HT1080 (cell line): ENCODE data around the gene MUC4. TPM values are rescaled to one million over a fixed set of nuclear protein-coding genes. Genes with fewer than 3 reads are reported as not detected.
"Not testable (repeated sequence)": the region's sequence is repeated elsewhere in the genome, so short reads cannot be mapped to it uniquely, and the experiment has no call there.

Source experiments
- DNase-seq: peaks from one replicate; pipeline ENCODE4 v3.0.0-alpha.2; 2015; ENCODE audit warnings: low read depth
- total RNA-seq: library from RNA; depleted of rRNA; stranded (reverse); fragments of >200 nt; shearing (Covaris generic); gene quantifications from 2 replicates; pipeline ENCODE4 v1.2.3, GENCODE V29; 2014

Gene MUC4
- total RNA-seq, 1 experiment from 2014 or later, result 0.26 TPM

DNA sequence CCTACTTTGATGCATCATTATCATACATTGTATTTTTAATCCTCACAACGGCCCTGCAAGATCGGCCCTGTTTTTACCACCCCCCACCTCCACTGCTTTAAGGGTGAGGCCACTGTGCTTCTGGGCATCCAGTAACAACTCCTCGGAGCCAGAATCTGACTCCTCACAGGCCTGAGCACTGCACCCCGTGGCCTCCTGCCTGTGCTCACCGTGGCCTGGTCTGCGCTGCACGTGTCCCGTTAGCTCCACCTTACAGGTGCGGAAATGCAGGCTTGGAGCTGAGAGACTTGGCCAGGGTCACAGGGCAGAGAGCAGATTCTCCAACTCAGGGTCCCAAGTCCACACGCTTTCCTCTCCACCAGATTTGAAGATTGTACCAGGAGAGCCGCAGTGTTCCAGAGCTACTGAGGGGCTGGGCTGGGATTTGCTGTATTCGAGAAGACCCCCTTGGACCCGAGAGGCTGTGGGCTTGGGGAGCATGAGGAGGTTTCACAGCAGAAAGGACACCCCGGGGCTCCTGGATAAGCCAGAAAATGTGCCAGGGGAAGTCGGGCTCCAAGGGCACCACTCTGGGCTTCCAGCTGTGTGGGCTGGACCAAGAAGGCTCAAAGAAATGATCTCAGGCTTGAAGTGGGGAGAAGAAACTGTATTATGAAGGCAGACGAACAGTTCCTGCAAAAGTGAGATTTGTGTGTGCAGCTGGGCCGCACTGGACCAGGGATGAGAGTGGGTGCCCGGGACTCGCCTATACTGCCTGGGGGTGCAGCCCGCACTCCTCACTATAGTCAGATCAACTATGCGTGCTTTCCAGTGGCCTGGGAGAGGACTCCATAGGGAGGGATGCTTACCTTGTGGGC, 89.4 kb downstream of the MUC4 start:
- not testable (repeated sequence) for DNase-seq

DNA sequence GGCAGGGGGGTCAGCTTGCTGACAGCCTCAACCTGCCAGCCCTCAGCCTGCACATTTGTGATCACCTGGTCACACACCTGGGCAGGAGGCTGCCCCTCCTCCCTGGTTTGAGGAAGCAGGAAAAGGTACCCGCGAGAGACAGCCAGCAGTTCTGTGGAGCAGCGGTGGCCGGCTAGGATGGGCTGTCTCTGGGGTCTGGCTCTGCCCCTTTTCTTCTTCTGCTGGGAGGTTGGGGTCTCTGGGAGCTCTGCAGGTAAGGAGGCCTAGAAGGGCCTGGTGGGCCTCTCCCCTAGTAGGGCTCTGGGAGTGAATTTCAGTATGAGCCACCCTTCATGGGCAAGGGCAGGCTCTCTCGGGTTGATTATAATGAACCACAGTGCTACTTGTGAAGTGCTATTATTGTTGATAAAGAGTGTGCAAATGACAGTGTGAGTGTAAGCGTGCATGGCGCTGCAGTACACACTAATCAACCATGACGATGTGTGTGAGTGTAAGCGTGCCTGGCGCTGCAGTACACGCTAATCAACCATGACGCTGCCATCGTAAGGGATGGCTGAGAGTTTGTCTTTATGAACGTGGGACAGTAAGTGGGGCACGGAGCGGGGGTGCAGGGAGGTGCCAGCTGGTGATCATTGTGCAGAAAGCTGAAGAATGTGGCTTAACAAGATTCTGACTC, 90.8 kb downstream of the MUC4 start, which contains the start of gene MUC20:
MUC20 (plus strand) TSS at position 148 of the 676 bp plus-strand sequence; CDS start at position 178, 30 bp downstream.
- DNase-seq, result not testable (repeated sequence)

DNA sequence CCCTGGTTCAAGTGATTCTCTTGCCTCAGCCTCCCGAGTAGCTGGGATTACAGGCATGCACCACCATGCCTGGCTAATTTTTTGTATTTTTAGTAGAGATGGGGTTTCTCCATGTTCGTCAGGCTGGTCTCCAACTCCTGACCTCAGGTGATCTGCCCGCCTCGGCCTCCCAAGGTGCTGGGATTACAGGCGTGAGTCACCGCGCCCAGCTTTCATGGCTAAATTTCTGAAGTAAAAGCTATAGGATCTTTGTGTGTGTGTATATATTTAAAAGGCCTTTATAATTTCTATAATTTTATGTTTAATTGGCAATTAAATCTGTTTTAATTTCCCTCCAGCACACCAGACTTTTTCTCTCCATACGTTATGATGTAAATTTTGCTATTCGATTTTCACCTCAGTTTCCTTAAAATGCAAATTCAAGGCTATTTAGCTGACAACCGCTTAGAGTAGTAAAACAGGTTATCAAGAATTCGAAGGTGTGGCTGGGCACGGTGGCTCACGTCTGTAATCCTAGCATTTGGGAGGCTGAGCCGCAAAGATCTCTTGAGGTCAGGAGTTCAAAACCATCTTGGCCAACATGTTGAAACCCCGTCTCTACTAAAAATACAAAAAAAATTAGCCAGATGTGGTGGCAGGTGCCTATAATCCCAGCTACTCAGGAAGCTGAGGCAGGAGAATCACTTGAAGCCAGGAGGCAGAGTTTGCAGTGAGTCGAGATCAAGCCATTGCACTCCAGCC, 92.0 kb downstream of the MUC4 start:
- DNase-seq, result not testable (repeated sequence)

DNA sequence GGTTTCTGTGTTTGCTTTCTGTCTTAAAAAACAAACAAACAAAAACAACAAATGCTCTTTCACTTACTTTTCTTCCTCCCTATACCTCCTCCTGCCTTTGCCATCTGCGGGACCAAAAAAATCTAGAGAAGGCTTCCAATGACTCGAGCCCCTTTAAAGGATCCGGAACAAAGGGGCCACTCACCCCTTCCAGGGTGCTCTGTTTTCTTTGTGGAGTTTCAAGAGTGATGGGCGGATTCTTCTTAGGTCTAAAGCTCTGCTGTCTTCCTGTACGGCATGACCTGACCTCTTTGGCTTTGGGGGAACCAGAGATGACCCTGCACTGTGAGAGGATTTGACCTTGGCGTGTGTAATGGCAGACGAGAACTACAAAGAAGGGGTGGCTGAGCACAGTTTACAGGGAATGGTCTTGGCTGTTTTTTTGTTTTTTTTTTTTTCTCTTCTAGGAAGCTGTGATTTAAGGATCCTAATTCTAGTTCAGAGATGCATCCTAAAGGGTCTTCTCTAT, 93.2 kb downstream of the MUC4 start:
- DNase-seq, result no peak

DNA sequence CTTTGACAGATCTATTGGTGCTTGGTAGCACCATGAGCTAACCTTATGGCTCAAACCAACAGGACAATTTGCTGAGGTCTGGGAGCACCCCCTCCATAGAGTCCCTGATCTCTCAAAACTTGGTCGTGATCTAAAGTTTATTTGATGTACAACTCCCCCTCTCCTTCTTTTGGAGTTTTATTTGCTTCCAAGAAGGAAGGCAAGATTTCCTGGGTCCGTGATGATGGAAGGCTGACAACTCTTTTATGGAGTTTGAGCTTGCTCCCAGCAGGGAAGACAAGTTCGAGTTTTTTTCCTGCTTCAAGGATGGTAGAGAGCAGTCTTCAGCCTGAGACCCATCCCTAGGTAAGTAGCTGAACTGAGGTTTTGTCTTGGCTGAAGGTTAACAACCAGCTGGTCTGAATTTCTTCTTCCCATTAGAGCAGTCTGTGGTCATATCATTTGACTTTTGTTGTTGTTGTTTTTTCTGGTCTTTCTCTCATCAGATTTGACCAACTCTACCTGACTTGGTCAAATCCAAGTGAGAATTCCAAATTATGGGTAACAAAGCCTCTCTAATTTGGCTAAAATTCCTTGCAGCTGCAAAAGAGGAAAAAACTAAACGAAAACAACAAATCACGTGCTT, 93.8 kb downstream of the MUC4 start:
- DNase-seq, result no peak

DNA sequence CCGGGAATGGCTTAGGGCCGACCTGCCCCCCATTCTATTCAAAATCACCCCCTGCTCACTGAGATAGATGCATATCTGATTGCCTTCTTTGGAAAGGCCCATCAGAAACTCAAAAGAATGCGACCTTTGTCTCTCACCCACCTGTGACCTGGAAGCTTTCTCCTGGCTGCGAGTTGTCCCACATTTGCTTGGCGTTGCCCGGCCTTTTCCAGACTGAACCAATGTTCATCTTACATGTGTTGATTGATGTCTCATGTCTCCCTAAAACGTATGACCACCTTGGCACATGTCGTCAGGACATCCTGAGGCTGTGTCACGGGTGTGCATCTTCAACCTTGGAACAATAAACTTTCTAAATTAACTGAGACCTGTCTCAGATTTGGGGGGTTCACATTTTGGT, 94.3 kb downstream of the MUC4 start:
- DNase-seq, result no peak

DNA sequence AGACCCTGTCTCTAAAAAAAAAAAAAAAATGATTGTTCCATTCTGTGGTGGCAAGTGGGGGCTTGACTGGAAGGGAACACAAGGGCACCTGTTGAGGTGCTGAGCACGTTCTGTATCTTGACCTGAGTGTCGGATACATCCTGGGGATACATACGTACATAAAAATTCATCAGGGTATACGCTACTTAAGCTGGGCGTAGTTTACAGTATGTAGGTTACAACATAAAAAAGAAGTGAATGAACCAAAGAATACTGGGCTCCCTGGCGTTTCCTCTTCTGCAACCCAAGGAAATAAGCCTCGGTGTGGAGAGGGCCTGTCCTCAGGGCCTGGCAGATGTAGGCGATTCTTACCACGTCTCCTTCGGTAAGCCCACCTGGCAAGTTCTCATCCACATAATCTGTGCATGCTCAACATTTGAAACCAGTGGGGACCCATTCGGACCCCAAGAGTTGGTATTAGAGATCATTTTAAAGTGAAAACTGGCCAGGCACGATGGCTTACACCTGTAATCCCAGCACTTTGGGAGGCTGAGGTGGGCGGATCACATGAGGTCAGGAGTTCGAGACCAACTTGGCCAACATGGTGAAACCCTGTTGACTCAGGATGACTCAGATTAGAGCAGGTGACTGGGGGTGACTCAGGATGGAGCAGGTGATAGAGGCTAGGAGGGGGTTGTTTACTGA, 96.0 kb downstream of the MUC4 start:
- DNase-seq, result peak; percentile 65

DNA sequence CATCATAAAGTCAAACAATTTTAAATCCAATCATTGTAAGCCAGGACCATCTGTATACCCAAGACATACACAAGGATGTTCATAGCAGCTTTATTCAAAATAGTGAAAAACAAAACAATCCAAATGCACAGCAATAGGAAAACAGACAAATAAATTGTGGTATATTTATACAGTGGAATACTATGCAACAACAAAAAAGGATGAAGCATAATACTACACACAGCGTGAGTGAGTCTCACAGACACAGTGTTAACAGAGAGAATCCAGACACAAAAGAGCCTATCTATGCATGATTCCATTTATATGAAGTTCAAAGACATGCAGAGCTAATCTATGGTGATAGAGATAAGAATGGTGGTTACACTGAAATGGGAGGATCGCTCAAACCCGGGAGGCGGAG, 96.6 kb downstream of the MUC4 start:
- no peak for DNase-seq

DNA sequence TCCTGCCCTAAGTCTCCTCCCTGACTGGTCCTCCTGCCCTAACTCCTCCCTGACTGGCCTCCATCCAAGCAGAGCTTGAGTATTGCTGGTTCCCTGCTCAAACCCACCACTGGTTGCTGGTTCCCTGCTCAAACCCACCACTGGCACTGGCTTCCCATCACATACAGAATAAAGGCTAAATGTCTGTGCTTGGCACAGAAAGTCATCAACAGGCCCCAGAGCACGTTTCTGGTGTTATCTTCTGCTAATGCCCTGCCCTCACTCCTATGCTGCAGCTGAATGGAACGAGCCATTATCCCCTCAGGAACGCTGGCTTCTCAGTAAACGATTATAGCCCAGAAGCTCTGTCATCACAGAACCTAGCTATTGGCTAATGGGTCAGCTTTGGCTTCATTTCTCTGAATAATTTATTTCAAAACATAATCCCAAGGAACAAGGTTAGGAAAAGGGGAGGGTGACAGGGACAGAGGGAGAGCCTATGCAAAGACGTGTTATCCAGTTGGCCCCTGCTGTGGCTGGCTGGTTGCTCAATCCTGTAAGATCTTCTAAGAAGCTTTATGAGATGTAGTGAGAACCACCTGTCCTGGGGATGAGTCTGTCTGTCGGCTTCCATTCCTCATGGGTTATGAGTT, 97.2 kb downstream of the MUC4 start:
- DNase-seq, result no peak

DNA sequence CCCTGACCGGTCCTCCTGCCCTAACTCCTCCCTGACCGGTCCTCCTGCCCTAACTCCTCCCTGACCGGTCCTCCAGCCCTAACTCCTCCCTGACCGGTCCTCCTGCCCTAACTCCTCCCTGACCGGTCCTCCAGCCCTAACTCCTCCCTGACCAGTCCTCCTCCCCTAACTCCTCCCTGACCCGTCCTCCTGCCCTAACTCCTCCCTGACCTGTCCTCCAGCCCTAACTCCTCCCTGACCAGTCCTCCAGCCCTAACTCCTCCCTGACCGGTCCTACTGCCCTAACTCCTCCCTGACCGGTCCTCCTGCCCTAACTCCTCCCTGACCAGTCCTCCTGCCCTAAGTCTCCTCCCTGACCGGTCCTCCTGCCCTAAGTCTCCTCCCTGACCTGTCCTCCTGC, 98.6 kb downstream of the MUC4 start:
- not testable (repeated sequence) for DNase-seq

DNA sequence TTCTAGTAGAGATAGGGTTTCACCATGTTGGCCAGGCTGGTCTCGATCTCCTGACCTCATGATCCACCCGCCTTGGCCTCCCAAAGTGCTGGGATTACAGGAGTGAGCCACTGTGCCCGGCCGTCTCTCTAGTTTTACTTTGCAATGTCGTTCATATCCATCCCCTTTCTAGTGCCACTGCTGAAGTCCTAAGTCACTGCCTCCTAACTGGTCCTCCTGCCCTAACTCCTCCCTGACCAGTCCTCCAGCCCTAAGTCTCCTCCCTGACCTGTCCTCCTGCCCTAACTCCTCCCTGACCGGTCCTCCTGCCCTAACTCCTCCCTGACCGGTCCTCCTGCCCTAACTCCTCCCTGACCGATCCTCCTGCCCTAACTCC, 99.2 kb downstream of the MUC4 start:
- DNase-seq, result not testable (repeated sequence)

DNA sequence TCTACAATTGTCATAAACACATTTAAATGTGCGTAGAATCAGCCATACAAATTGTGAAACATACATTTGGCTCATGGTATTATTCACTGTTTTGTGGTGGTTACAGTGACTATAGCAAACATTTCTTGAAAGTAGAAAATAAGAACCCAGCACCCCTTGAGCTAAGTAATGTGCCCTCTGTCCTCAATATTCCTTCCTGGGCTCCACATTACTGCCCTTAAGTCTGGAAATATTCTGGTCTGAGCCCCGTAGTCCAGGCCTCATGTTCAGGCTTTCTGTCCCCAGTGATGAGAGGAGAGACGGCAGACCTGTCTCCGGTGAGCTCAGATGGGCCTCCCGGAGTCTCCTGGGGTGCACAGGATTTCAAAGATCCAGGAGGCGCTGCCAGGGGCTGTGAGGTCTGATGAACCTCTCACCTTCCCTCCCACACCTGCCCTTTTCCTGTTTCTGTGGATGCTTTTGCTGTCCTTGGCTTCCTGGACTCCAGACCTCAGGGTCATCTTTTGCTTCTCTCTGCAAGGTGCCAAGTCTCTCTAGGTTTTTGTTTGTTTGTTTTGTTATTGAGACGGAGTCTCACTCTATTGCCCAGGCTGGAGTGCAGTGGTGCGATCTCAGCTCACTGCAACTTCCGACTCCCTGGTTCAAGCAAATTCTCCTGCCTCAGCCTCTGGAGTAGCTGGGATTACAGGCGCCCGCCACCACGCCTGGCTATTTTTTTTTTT, 99.8 kb downstream of the MUC4 start:
- no peak for DNase-seq

DNA sequence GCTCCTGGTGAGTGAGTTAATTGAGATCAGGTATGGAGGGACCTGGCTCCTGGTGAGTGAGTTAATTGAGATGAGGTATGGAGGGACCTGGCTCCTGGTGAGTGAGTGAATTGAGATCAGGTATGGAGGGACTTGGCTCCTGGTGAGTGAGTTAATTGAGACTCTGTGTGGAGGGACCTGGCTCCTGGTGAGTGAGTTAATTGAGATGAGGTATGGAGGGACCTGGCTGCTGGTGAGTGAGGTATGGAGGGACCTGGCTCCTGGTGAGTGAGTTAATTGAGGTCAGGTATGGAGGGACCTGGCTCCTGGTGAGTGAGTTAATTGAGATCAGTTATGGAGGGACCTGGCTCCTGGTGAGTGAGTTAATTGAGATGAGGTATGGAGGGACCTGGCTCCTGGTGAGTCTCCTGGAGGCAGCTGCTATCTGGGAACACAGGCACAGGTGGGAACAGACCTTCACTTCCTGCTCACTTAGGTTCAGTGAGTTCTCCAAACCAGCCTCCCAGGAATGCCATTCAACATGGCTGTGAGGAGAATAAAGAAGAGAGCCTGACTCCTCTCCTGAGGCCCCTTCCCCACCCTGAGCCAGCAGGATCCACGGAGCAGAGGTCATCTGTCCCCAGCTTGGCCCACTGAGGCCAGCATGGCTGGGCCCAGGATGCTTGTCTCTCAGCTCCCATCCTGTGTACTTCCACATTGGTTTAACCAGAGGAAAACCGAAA, 100.5 kb downstream of the MUC4 start:
- DNase-seq, result not testable (repeated sequence)

DNA sequence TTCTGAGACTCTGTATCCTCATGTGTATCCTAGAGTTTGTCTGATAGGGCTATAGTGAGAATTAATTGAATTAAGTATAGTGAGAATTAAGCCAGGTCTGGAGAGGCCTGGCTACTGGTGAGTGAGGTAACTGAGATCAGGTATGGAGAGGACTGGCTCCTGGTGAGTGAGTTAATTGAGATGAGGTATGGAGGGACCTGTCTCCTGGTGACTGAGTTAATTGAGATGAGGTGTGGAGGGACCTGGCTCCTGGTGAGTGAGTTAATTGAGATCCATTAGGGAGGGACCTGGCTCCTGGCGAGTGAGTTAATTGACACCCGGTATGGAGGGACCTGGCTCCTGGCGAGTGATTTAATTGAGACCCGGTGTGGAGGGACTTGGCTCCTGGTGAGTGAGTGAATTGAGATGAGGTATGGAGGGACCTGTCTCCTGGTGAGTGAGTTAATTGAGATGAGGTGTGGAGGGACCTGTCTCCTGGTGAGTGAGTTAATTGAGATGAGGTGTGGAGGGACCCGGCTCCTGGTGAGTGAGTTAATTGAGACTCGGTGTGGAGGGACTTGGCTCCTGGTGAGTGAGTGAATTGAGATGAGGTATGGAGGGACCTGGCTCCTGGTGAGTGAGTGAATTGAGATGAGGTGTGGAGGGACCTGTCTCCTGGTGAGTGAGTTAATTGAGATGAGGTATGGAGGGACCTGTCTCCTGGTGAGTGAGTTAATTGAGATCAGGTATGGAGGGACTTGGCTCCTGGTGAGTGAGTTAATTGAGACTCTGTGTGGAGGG, 101.4 kb downstream of the MUC4 start:
- not testable (repeated sequence) for DNase-seq

DNA sequence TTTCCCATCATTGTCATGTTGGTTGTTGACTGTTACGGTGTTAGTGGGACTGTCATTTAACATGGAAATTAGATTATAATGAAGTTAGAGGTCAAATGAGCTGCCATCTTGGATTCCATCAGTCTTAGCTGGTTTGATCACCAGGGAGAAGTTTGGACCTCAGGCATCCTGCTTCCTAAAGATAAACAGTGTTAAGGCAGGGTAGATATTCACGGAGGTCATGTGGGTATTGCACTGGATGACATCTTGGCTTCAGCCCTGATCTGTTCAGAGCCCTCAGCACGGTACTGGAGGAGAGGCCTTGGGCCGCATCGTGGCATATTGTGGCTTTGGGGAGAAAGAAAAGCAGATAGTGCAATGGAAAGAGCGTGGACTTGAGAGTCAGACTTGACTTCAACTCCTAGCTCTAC, 102.0 kb downstream of the MUC4 start:
- no peak for DNase-seq

DNA sequence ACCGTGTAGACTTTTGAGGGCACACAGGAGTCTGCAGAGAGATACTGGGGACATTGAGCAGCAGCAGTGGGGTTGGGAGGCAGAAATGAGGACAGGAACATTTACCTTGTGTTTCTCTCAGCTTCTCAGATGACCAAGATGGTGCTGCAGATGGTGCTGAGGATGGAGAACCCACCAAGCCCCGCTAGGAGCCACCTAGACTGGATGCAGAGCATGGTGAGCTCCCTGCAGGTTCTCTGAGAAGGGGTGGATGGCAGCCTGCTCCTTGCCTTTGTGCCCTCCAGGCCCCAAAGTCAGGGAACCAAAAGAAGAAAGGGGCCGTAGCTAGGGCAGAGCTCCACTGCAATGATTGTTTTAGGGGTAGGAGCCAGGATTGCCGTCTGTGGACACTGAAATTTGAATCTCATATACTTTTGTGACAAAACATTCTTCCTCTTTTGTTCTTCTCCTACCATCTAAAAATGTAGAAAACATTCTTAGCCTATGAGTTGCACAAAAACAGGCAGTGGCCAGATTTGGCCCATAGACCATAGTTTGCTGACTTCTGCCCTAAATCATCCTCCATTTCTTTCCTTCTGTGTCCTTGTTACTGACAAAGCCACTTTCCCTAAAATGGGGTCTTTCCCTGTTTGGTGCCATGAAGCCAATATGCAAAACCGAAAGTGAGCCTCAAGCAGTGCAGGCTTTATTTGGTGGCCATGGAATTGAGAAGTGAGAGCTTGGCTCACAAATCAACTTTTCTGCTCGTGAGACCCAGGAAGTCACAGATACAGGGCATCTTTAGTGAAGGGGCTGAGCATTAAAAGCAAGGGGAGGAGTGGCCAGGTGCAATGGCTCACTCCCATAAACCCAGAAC, 102.9 kb downstream of the MUC4 start:
- DNase-seq, result no peak

DNA sequence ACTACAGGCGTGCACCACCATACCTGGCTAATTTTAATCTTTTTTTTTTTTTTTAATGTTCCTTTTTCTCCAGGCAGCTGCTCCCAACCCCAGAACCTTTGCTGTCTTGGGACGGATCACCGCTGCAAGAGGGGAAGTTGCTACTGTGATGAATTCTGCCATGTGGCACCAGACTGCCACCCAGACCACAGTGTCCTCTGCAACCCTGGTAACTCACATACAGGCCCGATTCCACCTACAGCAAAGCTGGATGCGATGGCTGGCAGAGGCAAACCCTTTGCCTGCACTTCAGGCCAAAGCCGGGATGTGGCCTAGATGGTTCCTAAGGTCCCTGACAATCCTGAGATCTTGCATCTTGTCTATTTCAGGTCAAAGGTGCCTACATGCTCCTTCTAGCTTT, 103.7 kb downstream of the MUC4 start:
- no peak for DNase-seq
